Hematopoietic multipotent progenitor cell treated with erythropoietin and hydrocortisone succinate and interleukin-3 and kit ligand, for 4 days (in vitro differentiated cells): ENCODE data around the gene DLG5.
"Not testable (repeated sequence)": the region's sequence is repeated elsewhere in the genome, so short reads cannot be mapped to it uniquely, and the experiment has no call there.

Experiments
- DNase-seq: peaks from one replicate; pipeline ENCODE4 v3.0.0-alpha.2; 2015

DLG5 gene

GRCh38 chr10:77791506-77791905 lies 135.0 kb downstream of the DLG5 start:
- no peak for DNase-seq

- DNase-seq, result no peak
Measured at GRCh38 chr10:77789861-77790260, 136.7 kb downstream of the DLG5 start.

DNA sequence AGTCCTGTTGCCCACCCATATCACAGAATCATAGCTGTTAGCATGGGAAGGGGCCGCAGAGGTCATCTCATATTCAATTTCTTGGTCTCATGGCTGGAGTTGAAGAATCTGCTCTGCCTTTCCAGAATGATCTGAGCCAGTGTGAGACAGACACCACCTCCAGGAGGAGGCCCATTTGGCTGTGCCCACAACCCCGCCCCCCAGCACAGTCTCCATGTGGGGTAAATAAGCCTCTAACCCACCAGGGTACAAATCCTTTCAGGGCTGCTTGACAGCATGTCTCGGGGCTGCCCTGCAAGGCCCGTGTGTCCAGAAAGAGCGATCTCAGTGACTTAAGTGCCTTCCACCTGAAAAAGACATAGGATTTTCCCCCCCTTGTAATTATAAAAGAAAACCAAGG lies 137.5 kb downstream of the DLG5 start:
- DNase-seq, result no peak

- no peak for DNase-seq
Measured at GRCh38 chr10:77788496-77789010, 138.0 kb downstream of the DLG5 start.

DNA sequence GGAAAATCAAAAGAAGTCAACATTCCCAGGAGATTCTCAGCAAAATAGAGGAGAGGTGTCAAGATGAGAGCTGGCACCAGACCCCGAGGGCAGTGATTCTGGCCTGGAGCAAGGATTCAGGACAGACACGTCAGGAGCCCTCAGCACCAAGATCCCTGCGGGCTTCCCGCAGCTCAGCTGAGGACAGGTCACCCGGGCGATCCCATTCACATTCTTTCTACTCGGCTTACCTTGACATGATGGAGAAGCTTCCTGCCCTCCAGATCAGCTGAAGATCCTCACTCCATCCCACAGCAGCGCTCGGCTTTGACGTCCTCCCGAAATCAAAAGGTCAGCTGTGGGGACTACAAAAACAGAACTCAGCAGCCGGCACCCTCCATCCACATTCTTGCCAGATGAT lies 139.1 kb downstream of the DLG5 start:
- no peak for DNase-seq

GRCh38 chr10:77784856-77785255 lies 141.7 kb downstream of the DLG5 start:
- DNase-seq, result no peak

DNA sequence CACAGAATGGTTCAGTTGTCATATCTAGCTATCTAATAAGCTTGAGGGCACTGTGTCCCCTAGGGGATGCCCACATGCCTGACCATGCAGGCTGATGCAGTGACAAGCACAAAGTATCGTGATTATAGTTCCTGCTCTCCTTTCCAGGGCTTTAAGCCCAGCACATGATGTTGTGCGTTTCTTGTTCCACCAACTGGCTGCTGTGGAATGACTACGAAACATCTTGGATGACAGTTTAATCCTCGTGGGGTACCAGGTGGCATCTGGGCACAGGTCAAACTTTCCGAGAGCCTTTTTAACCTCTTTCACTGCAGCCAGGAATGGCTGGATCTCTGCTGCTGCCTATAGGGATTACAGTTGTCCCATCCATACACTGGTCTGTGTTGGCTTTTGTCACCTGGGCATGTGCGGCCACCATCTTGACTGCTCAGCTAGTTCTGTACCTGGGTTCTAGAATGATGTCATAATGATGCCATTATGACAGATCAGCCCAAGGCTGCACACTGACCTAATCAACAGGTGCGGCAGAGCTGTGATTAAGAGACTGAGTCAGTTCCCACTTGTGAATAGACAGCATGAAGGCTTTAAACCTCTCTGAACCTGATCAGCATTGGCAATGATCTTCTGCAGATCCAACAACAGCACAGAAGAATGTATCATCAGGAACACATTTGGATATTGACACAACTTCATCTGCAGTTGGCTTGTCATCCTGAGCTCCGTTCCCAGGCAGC lies 144.1 kb downstream of the DLG5 start:
- DNase-seq, result no peak

- no peak for DNase-seq
Measured at GRCh38 chr10:77781451-77782327, 144.9 kb downstream of the DLG5 start.

DNA sequence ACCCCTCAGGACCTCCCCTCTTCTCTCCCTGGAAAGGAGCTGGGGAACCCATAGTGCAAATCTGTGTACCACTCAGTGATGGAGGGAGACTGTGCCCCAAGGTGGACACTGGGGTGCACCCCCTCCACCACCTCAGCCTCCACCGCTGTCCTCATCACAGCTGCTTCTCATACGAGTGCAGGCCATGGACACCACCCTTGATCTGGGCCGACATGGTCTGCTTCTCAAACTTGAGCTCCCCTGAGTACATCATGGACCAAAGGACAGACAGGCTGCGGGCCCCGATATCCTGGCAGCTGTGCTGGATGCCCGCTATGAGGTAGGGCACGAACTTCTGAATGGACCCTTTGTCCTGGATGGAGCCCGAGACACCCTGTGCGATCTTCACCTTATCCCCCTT lies 146.4 kb downstream of the DLG5 start:
- DNase-seq, result no peak

GRCh38 chr10:77776487-77776886 lies 150.1 kb downstream of the DLG5 start:
- no peak for DNase-seq

GRCh38 chr10:77774940-77775391 lies 151.6 kb downstream of the DLG5 start:
- DNase-seq, result no peak

GRCh38 chr10:77773631-77774426 lies 152.7 kb downstream of the DLG5 start:
- DNase-seq, result no peak

- not testable (repeated sequence) for DNase-seq
Measured at GRCh38 chr10:77772852-77773600, 153.5 kb downstream of the DLG5 start.

GRCh38 chr10:77771851-77772250 lies 154.7 kb downstream of the DLG5 start:
- no peak for DNase-seq

- DNase-seq, result no peak
Measured at GRCh38 chr10:77771450-77771849, 155.1 kb downstream of the DLG5 start.

DNA sequence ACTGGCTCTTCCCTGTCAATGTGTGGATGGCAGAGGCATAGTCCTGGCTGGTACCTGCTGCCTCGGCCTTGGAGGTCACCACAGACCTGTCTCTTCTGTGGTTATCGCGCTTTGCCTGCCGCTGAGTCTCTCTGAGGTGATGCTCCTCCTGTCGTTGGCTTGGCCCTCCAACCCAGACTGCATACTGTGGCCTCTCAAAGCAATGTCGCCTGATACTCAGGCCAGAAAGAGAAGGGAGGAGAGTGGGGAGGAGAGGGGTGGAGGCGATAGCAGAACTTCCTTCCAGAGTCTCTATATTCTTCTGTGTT lies 155.7 kb downstream of the DLG5 start:
- DNase-seq, result no peak

DNA sequence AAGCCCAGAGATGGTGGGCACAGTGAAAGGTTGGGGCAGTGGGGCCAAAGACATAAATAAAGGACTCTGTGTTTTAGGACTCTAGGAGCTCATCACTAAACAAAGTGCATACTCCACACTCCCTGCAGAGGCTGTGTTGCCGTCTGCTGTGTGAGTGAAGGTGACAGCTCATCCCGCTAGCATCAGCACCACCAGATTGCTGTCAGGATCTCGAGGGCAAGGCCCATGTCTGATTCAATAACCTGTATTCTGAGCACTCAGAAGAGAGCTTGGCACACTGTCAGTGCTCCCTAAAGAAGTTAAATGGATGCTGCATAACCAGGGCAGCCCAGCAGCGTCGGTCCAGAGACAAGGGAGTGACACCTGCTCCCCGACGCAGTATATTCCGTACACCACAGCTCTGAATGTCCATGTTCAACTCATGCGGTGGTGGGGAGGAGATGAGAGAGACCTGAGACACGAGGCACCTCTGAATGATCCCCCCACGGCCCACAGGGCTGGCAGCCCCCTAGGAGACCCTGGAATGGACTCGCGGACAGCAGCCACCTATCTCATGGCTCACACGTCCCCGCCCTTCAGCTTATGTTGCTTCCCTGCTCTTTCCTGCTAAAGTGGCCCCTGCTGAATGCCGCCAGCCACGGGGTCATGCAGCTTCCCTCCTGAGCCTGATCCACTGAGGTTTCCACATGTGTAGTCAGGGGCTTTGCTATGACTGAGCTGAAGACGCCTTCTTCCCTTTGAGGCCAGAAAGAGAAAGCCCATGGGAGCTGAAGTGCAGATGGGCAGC lies 156.3 kb downstream of the DLG5 start:
- DNase-seq, result no peak

- no peak for DNase-seq
Measured at GRCh38 chr10:77768039-77768438, 158.5 kb downstream of the DLG5 start.

- no peak for DNase-seq
Measured at GRCh38 chr10:77763453-77764430, 162.8 kb downstream of the DLG5 start.

- not testable (repeated sequence) for DNase-seq
Measured at GRCh38 chr10:77758406-77758805, 168.1 kb downstream of the DLG5 start.
